GM12878 (cell line): ENCODE measurements around the gene CAMTA1. TPM values are rescaled to one million over a fixed set of nuclear protein-coding genes. Genes with fewer than 3 reads are reported as not detected.

ENCODE experiments used
- ATAC-seq: fragments of 200-7000 bp; cut with Tn5 transposase; 3 replicates; pipeline ENCODE4 v1.9.1; 2020; ENCODE audit warnings: mild to moderate bottlenecking, moderate library complexity
- BruUV-seq: library from RNA; stranded (reverse); fragments of 400-500 nt; replicated peaks from 2 replicates; lab custom pipeline; 2021; lab: Mats Ljungman, UMichigan
- CTCF ChIA-PET: fragments of 300-600 bp; sonication (Branson Sonifier 250); formaldehyde crosslinking; extraction: SDS; loops from one replicate; lab custom pipeline; 2021; ENCODE audit warnings: inconsistent platforms; lab: Yijun Ruan, JAX
- POLR2A ChIA-PET: fragments of 350-600 bp; formaldehyde crosslinking; extraction: SDS; loops from one replicate; lab custom pipeline; 2021; ENCODE audit warnings: inconsistent platforms; lab: Charles Lee
- RAD21 ChIA-PET: fragments of 300-600 bp; sonication (Branson Sonifier 250); formaldehyde crosslinking; loops from one replicate; lab custom pipeline; 2023; ENCODE audit warnings: antibody characterized with exemption; ENCODE audit not compliant: unreplicated experiment; lab: Charles Lee
- SMC1A ChIA-PET: fragments of 300-600 bp; sonication (Branson Sonifier 250); formaldehyde crosslinking; loops from one replicate; lab custom pipeline; 2023; ENCODE audit not compliant: unreplicated experiment, uncharacterized antibody; lab: Charles Lee
- DNase-seq: peaks from one replicate; pipeline ENCODE4 v3.0.0-alpha.2; 2011; ENCODE audit warnings: low read depth, low spot score
- FAIRE-seq: peaks from 3 replicates; lab custom pipeline; 2011; peaks lifted over from hg19 to GRCh38; lab: Jason Lieb, UNC
- H2AFZ ChIP-seq: 2 replicates; pipeline ENCODE4 v1.6.0; 2011; ENCODE audit warnings: low read depth, low read length, control low read depth; ENCODE audit not compliant: control insufficient read depth
- H3K27ac ChIP-seq: 2 replicates; pipeline ENCODE4 v1.5.1; 2011; ENCODE audit warnings: control low read depth; ENCODE audit not compliant: control insufficient read depth, insufficient read depth
- H3K27me3 ChIP-seq, 2 experiments: replicated peaks in 1 of 2; 2 replicates each; pipeline versions ENCODE4 v1.6.0 to v1.6.1; 2011; ENCODE audit warnings: low read length in 1 of 2; ENCODE audit not compliant: control insufficient read depth in 2 of 2, insufficient read depth in 2 of 2
- H3K36me3 ChIP-seq, 2 experiments: 2 replicates each; pipeline ENCODE4 v1.5.1; 2011; ENCODE audit warnings: low read length in 1 of 2; ENCODE audit not compliant: control insufficient read depth in 2 of 2, insufficient read depth in 2 of 2
- H3K4me1 ChIP-seq: 2 replicates; pipeline ENCODE4 v1.6.1; 2011; ENCODE audit warnings: mild to moderate bottlenecking, low read length, moderate library complexity, mixed read lengths; ENCODE audit not compliant: control insufficient read depth, insufficient read depth
- H3K4me2 ChIP-seq: 2 replicates; pipeline ENCODE4 v1.6.0; 2011; ENCODE audit warnings: control low read depth; ENCODE audit not compliant: control insufficient read depth, insufficient read depth
- H3K4me3 ChIP-seq: fragments of 200-600 bp; sonication (generic); 2 replicates; pipeline ENCODE4 v1.5.1; 2016
- H3K79me2 ChIP-seq: 2 replicates; pipeline ENCODE4 v1.6.0; 2011; ENCODE audit warnings: low read length; ENCODE audit not compliant: control insufficient read depth, insufficient read depth
- H3K9ac ChIP-seq: 2 replicates; pipeline ENCODE4 v1.8.0; 2011; ENCODE audit warnings: low read length, control low read depth, mixed read lengths; ENCODE audit not compliant: control insufficient read depth, insufficient read depth
- H3K9me3 ChIP-seq: replicated peaks from 3 replicates; pipeline ENCODE4 v1.5.1; 2011; ENCODE audit warnings: mild to moderate bottlenecking, low read length; ENCODE audit not compliant: control insufficient read depth, insufficient read depth
- H4K20me1 ChIP-seq: 2 replicates; pipeline ENCODE4 v1.6.0; 2011; ENCODE audit not compliant: control insufficient read depth, insufficient read depth
- ATF2 ChIP-seq: IDR thresholded peaks from 2 replicates; pipeline ENCODE4 v1.6.1; 2012; ENCODE audit warnings: low read length, inconsistent platforms
- BHLHE40 ChIP-seq, 2 experiments: fragments of 450-650 bp in 1 of 2; IDR thresholded peaks; 2 replicates each; pipeline ENCODE4 v1.6.1; 2011 to 2017; ENCODE audit warnings: low read depth in 2 of 2, borderline replicate concordance in 1 of 2, improper control_type of control experiment in 1 of 2, low read length in 1 of 2, mild to moderate bottlenecking in 1 of 2
- CEBPB ChIP-seq, 2 experiments: fragments of 150-350 bp in 1 of 2; IDR thresholded peaks; 2 replicates each; pipeline ENCODE4 v1.6.1; 2012 to 2014; ENCODE audit warnings: low read depth in 2 of 2, low read length in 2 of 2, borderline replicate concordance in 1 of 2, inconsistent platforms in 1 of 2
- CUX1 ChIP-seq: IDR thresholded peaks from 2 replicates; pipeline ENCODE4 v1.6.1; 2012; ENCODE audit warnings: improper control_type of control experiment, low read depth, low read length; ENCODE audit not compliant: insufficient replicate concordance
- E4F1 ChIP-seq: fragments of 450-650 bp; IDR thresholded peaks from 2 replicates; pipeline ENCODE4 v1.6.1; 2018; ENCODE audit warnings: borderline replicate concordance, mild to moderate bottlenecking; ENCODE audit not compliant: partially characterized antibody
- IKZF1 ChIP-seq: fragments of 450-650 bp; conservative IDR thresholded peaks from 2 replicates; pipeline ENCODE4 v1.6.1; 2017; ENCODE audit warnings: antibody characterized with exemption, mild to moderate bottlenecking
- NR2C1 ChIP-seq: fragments of 450-650 bp; IDR thresholded peaks from 2 replicates; pipeline ENCODE4 v1.6.1; 2017; ENCODE audit warnings: antibody characterized with exemption, mild to moderate bottlenecking, moderate library complexity
- SMARCA5 ChIP-seq: fragments of 450-650 bp; IDR thresholded peaks from 2 replicates; pipeline ENCODE4 v1.6.1; 2017; ENCODE audit warnings: mild to moderate bottlenecking
- TCF12 ChIP-seq: IDR thresholded peaks from 2 replicates; pipeline ENCODE4 v1.6.1; 2011; ENCODE audit warnings: low read depth, mild to moderate bottlenecking, low read length
- ZBTB11 ChIP-seq: fragments of 450-650 bp; formaldehyde crosslinking; IDR thresholded peaks from 2 replicates; pipeline ENCODE4 v1.5.0; 2022; ENCODE audit warnings: mild to moderate bottlenecking, missing genetic modification characterization
- WGBS: methylation state at CpG from one replicate; pipeline ENCODE4 v1.1.6; 2016; ENCODE audit warnings: low lambda C conversion rate; ENCODE audit not compliant: insufficient replicate concordance, insufficient coverage; ENCODE audit errors: missing lambda C conversion rate; 5-methylcytosine and 5-hydroxymethylcytosine counted together
- in situ Hi-C: fragments of 300-500 bp; cut with MboI; formaldehyde crosslinking; loops from 9 replicates; pipeline ENCODE4 v1.14.3; 2018; ENCODE audit warnings: mixed read lengths
- intact Hi-C: fragments of 100-400 bp; cut with micrococcal nuclease; formaldehyde crosslinking; loops from one replicate; pipeline ENCODE4 v1.14.2; 2022; ENCODE audit not compliant: unreplicated experiment
- polyA plus RNA-seq, 11 experiments: library from polyadenylated mRNA; depleted of rRNA in 4 of 11; unstranded in 6 of 11; stranded (reverse) in 5 of 11; fragments of >200 nt; fragmentation: Nextera tagmentation in 4 of 11; fragmentation: Illumina TruSeq in 1 of 11; extraction: Ambion mirVana in 4 of 11; extraction: Trizol in 1 of 11; gene quantifications; 1 replicate in 1 of 11; 2 replicates in 10 of 11; pipeline versions ENCODE4 v1.2.1 to v1.2.3, GENCODE V29; 2011 to 2016; ENCODE audit warnings: inconsistent platforms in 2 of 11, missing spikeins in 2 of 11, low read depth in 1 of 11
- total RNA-seq, 4 experiments: library from RNA; depleted of rRNA in 3 of 4; stranded (reverse); fragments of >200 nt in 3 of 4; fragmentation: Illumina TruSeq in 1 of 4; extraction: Trizol in 1 of 4; gene quantifications; 2 replicates each; pipeline versions ENCODE4 v1.2.1 to v1.2.3, GENCODE V29; 2013 to 2021

CAMTA1 gene
- total and polyA plus RNA-seq, 10 of the 15 experiments (the other 5 are each of a cell fraction or from before 2014, with no cell fraction given): 37.7 to 148 (median 76.4) TPM

GRCh38 chr1:7097938-7098592, 312.8 kb downstream of the CAMTA1 start:
- H2AFZ ChIP-seq: no peak overlapping the region
- ChIA-PET SMC1A (no interaction called here), RAD21 (no interaction called here), CTCF (no interaction called here), POLR2A (no interaction called here)
- H3K9me3 ChIP-seq: no peaks in the 10 kb centered on the region
- in situ Hi-C loops (no loop called here), intact Hi-C loops (no loop called here)
- no peaks in the 10 kb centered on the region for H3K36me3 ChIP-seq
- ATAC-seq (no peak), DNase-seq (no peak), FAIRE-seq (no peak)
- no peak for TF ChIP-seq TCF12
- TF ChIP-seq SMARCA5: no peak
- TF ChIP-seq NR2C1: no peak
- no peak for TF ChIP-seq ATF2
- no peak for TF ChIP-seq CUX1
- TF ChIP-seq E4F1: no peak
- TF ChIP-seq IKZF1: no peak
- no peak for TF ChIP-seq BHLHE40 (IDR thresholded peaks at IDR 0.05; ENCODE audit: borderline replicate concordance in 1 of 2, low read depth in 2 of 2, low read length in 1 of 2)
- TF ChIP-seq ZBTB11 (CRISPR knock-in tag): no peak
- TF ChIP-seq CEBPB (IDR thresholded peaks at IDR 0.05; ENCODE audit: borderline replicate concordance in 1 of 2, low read depth in 2 of 2, low read length in 2 of 2): no peak
- no peak overlapping the region for H3K27ac ChIP-seq
- H3K27me3 ChIP-seq: peaks cover 7 to 9% of the 10 kb centered on the region in 2 experiments; a peak in 3 of 4 replicates
- H3K9ac ChIP-seq: no peak overlapping the region
- H3K4me2 ChIP-seq: no peak overlapping the region
- no peaks in the 10 kb centered on the region for H4K20me1 ChIP-seq
- no TSS peak for BruUV-seq
- no peaks in the 10 kb centered on the region for H3K79me2 ChIP-seq
- H3K4me1 ChIP-seq: no peaks in the 10 kb centered on the region
- 57% methylated on average over 21 of the region's 21 CpGs for WGBS
- H3K4me3 ChIP-seq: no peak overlapping the region
